ENCODE results near the gene HIF3A. TPM values are rescaled to one million over a fixed set of nuclear protein-coding genes. Genes with fewer than 3 reads are reported as not detected.
A peak's percentile ranks its signal among the peaks of the same experiment; 100 is the strongest.

Gene HIF3A
- total RNA-seq, 1 donor from 2014 or later = 0.53 TPM

DNA sequence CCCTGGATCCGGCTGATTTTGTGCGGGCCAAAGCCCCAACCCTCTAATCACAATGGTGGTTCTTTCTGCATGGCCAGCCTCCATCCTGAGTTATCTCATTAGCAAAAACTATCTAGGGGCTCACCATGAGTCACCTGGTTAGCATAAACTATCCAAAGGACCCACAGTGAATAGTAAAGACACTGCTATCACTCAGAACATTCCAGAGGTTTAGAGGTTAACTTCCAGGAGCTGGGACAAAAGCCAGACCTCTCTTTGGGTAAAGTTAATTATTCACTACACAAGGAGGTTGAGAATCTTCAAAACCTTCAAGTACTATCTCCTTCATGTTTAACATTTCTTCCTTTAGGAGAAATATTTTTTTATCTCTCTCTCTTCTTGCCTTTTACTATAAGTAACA lies 31.2 kb downstream of the HIF3A start:
- H3K36me3 ChIP-seq (ENCODE audit: control insufficient read depth, insufficient read depth, low read length) = no peaks in the 10 kb centered on the region
- TF ChIP-seq, protein P1, sequence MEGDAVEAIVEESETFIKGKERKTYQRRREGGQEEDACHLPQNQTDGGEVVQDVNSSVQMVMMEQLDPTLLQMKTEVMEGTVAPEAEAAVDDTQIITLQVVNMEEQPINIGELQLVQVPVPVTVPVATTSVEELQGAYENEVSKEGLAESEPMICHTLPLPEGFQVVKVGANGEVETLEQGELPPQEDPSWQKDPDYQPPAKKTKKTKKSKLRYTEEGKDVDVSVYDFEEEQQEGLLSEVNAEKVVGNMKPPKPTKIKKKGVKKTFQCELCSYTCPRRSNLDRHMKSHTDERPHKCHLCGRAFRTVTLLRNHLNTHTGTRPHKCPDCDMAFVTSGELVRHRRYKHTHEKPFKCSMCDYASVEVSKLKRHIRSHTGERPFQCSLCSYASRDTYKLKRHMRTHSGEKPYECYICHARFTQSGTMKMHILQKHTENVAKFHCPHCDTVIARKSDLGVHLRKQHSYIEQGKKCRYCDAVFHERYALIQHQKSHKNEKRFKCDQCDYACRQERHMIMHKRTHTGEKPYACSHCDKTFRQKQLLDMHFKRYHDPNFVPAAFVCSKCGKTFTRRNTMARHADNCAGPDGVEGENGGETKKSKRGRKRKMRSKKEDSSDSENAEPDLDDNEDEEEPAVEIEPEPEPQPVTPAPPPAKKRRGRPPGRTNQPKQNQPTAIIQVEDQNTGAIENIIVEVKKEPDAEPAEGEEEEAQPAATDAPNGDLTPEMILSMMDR (IDR thresholded peaks at IDR 0.05; ENCODE audit: insufficient read depth, low read length, severe bottlenecking) = no peak
- H3K4me3 ChIP-seq (ENCODE audit: low read depth, low read length) = no peak overlapping the region
- no peaks in the 10 kb centered on the region for H3K27me3 ChIP-seq (ENCODE audit: control insufficient read depth, insufficient read depth, low read length)
- FAIRE-seq (no peak), DNase-seq (ENCODE audit: low read depth) (no peak)

DNA sequence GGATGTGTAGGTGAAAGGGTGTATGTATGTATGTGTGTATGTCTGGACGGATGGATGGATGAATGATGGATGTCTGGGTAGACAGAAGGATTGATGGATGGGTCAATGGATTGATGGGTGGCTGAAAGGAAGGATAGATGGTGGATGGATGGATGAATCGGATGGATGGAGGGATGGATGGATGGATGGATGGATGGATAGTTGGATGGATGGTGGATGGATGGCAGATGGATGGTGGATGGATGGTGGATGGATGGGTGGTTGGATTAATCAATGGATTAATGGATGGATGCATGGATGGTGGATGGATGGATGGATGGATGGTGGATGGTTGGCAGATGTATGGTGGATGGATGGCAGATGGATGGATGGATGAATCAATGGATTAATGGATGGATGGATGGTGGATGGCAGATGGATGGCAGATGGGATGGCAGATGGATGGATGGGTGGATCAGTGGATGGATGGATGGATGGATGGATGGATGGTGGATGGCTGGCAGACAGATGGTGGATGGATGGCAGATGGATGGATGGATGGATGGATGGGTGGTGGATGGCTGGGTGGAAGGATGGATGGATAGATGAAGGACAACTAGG lies 33.6 kb downstream of the HIF3A start:
- peak; percentile 43 for FAIRE-seq
- H3K36me3 ChIP-seq (ENCODE audit: control insufficient read depth, insufficient read depth, low read length) = no peaks in the 10 kb centered on the region
- no peaks in the 10 kb centered on the region for H3K27me3 ChIP-seq (ENCODE audit: control insufficient read depth, insufficient read depth, low read length)
- H3K4me3 ChIP-seq (ENCODE audit: low read depth, low read length) = no peak overlapping the region
- TF ChIP-seq, protein P1 (IDR thresholded peaks at IDR 0.05; ENCODE audit: insufficient read depth, low read length, severe bottlenecking) = no peak
- no peak for DNase-seq (ENCODE audit: low read depth)

DNA sequence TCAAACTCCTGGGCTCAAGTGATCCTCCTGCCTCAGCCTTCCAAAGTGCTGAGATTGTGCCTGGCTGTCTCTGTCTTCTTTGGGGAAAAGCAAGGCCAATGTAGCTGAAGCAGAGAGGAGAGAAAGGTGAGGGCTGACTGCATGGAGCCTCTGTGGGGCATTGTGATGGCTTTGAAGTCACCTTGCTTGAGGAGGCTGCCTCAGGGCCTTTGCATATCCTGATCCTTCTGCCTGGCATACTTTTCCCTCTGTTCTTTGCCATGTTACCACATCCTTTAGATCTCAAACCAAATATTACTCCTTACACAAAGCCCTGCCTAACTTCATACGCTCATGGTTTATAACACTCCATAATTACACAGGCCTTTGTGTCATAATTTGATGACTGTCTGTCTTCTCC lies 40.6 kb downstream of the HIF3A start:
- TF ChIP-seq, protein P1 (IDR thresholded peaks at IDR 0.05; ENCODE audit: insufficient read depth, low read length, severe bottlenecking) = no peak
- Histone ChIP-seq H3K4me3 (ENCODE audit: low read depth, low read length) (no peak overlapping the region), H3K27me3 (ENCODE audit: control insufficient read depth, insufficient read depth, low read length) (peaks cover 2% of the 10 kb centered on the region), H3K36me3 (ENCODE audit: control insufficient read depth, insufficient read depth, low read length) (no peaks in the 10 kb centered on the region)
- DNase-seq (ENCODE audit: low read depth) (no peak), FAIRE-seq (no peak)

DNA sequence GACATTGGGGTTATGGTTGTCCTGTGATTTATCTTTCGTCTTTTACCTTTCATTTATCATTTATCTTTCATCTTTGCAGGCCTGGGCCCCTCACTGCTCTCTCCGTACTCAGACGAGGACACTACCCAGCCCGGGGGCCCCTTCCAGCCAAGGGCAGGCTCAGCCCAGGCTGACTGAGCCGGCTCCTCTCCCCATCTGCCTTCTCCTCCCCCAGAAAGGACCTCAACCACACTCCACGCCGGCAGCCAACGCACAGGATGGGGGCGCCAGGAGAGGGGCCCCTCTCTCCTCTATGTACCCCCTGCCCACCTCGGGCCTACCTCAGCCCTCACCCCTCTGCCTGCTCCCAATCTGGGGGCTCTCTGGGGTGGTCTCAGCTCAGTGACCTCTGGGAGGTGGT lies 42.6 kb downstream of the HIF3A start:
- FAIRE-seq = no peak
- TF ChIP-seq, protein P1 (IDR thresholded peaks at IDR 0.05; ENCODE audit: insufficient read depth, low read length, severe bottlenecking) = no peak
- H3K36me3 ChIP-seq (ENCODE audit: control insufficient read depth, insufficient read depth, low read length) = no peaks in the 10 kb centered on the region
- H3K4me3 ChIP-seq (ENCODE audit: low read depth, low read length) = no peak overlapping the region
- peaks cover 2% of the 10 kb centered on the region for H3K27me3 ChIP-seq (ENCODE audit: control insufficient read depth, insufficient read depth, low read length)
- no peak for DNase-seq (ENCODE audit: low read depth)

DNA sequence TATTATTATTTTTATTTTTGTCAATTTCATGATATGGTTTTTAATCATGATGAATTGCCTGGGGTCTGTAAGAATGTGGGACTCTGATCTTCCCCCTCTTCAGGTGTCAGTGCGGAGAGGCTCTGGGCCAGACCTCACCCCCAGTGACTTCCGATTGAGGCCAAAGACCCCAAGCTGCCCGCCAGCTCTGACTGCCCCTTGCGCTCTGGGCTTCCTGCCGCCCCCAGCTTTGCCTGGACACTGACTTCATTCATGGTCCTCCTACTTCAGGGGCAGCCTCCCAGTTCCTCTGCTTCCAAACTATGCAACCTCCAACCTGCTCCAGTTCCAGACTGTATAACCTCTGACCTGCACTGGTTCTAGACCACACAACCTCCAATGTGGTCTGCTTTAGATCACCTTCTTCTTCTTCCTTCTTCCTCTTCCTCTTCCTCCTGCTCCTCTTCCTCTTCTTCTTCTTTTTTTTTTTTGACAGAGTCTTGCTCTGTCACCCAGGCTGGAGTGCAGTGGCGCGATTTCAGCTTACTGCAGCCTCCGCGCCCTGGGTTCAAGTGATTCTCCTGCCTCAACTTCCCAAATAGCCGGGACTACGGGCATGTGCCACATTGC lies 43.3 kb downstream of the HIF3A start:
- no peak for DNase-seq (ENCODE audit: low read depth)
- Histone ChIP-seq H3K4me3 (ENCODE audit: low read depth, low read length) (no peak overlapping the region), H3K36me3 (ENCODE audit: control insufficient read depth, insufficient read depth, low read length) (no peaks in the 10 kb centered on the region), H3K27me3 (ENCODE audit: control insufficient read depth, insufficient read depth, low read length) (peaks cover 2% of the 10 kb centered on the region)
- TF ChIP-seq, protein P1 (IDR thresholded peaks at IDR 0.05; ENCODE audit: insufficient read depth, low read length, severe bottlenecking) = no peak
- no peak for FAIRE-seq

DNA sequence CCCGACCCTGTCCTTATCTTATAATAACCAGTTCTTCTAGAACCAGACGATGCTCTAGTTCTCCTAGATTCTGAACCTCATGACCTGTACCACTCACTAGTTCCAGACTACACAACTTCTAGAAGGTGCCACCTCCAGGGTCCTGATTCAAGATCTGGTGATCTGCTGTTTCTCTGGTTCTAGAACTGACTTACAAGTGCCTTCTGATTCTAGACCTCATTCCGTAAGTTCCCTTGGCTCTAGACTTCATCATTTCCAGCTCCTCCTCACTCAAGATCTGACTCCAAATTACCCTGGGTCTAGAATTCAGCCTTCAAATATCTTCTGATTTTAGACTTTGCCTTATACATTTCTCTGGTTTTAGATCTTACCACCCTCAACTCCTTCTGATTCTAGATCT lies 45.1 kb downstream of the HIF3A start:
- Histone ChIP-seq H3K4me3 (ENCODE audit: low read depth, low read length) (no peak overlapping the region), H3K36me3 (ENCODE audit: control insufficient read depth, insufficient read depth, low read length) (no peaks in the 10 kb centered on the region), H3K27me3 (ENCODE audit: control insufficient read depth, insufficient read depth, low read length) (peaks cover 2% of the 10 kb centered on the region)
- DNase-seq (ENCODE audit: low read depth) (no peak), FAIRE-seq (no peak)
- TF ChIP-seq, protein P1 (IDR thresholded peaks at IDR 0.05; ENCODE audit: insufficient read depth, low read length, severe bottlenecking) = no peak

Measured in bronchial epithelial cell (primary cell).